Suprapubic skin (tissue), 3 donors: ENCODE results near the gene IL4I1.

Experiments
- POLR2A ChIP-seq, 2 donors: fragments of 450-650 bp; IDR thresholded peaks; one replicate each; pipeline ENCODE4 v1.6.1; 2017; ENCODE audit warnings: antibody characterized with exemption in 2 of 2, mild to moderate bottlenecking in 2 of 2, moderate library complexity in 2 of 2
- TF ChIP-seq, protein P1 (sequence below), 2 donors: fragments of 200-600 bp in 1 of 2; fragments of 450-650 bp in 1 of 2; sonication (generic) in 1 of 2; IDR thresholded peaks; one replicate each; pipeline ENCODE4 v1.5.1; 2016 to 2019; ENCODE audit warnings: antibody characterized with exemption in 2 of 2, mild to moderate bottlenecking in 1 of 2, moderate library complexity in 1 of 2

DNA sequence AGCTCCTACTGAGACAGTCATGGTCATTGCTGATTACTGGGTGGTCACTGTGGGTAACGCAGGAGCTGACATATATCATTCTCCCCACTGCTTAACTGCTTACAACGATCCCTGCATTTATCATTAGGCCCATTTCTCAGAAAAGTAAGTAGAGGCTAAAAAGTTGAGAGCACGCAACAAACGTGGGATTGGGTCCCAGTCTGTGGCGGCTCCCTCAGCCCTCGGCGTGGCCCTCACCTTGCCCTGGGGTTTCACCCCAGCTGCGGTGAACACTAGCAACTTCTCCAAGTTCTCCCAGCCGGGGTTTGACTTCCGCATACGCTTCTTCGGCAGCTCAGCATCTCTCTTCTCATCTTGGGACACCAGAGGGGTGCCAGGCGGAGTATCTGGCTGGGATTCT is 31.8 kb downstream of the IL4I1 start:
- no peak for TF ChIP-seq POLR2A (IDR thresholded peaks at IDR 0.05)
- TF ChIP-seq, protein P1, sequence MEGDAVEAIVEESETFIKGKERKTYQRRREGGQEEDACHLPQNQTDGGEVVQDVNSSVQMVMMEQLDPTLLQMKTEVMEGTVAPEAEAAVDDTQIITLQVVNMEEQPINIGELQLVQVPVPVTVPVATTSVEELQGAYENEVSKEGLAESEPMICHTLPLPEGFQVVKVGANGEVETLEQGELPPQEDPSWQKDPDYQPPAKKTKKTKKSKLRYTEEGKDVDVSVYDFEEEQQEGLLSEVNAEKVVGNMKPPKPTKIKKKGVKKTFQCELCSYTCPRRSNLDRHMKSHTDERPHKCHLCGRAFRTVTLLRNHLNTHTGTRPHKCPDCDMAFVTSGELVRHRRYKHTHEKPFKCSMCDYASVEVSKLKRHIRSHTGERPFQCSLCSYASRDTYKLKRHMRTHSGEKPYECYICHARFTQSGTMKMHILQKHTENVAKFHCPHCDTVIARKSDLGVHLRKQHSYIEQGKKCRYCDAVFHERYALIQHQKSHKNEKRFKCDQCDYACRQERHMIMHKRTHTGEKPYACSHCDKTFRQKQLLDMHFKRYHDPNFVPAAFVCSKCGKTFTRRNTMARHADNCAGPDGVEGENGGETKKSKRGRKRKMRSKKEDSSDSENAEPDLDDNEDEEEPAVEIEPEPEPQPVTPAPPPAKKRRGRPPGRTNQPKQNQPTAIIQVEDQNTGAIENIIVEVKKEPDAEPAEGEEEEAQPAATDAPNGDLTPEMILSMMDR (IDR thresholded peaks at IDR 0.05), result no peak
